Activated naive CD8-positive, alpha-beta T cell treated with anti-CD3 and anti-CD28 coated beads, Interleukin-2, amount 10 ng/mL, durations not matched to agents 7 days and 5 days (primary cell): ENCODE data around the gene UTP25. TPM values are rescaled to one million over a fixed set of nuclear protein-coding genes. Genes with fewer than 3 reads are reported as not detected.
A peak's percentile ranks its signal among the peaks of the same experiment; 100 is the strongest.

Experiments used
- ATAC-seq: fragments of 150-1000 bp; cut with Tn5 transposase; one replicate; pipeline ENCODE4 v1.10.0; 2021; ENCODE audit warnings: low read depth, moderate library complexity
- POLR2A ChIA-PET: fragments of 350-600 bp; sonication (Branson Sonifier 250); formaldehyde crosslinking; loops from one replicate; lab custom pipeline; 2021; ENCODE audit warnings: antibody characterized with exemption; lab: Charles Lee
- DNase-seq: peaks from one replicate; pipeline ENCODE4 v3.0.0; 2021
- H3K27ac Mint-ChIP-seq: one replicate; pipeline ENCODE4 v1.8.0; 2022; ENCODE audit warnings: mild to moderate bottlenecking, mixed read lengths
- H3K27me3 Mint-ChIP-seq: one replicate; pipeline ENCODE4 v1.8.0; 2022; ENCODE audit warnings: mild to moderate bottlenecking, moderate library complexity, mixed read lengths
- H3K36me3 Mint-ChIP-seq: one replicate; pipeline ENCODE4 v1.8.0; 2021; ENCODE audit warnings: mild to moderate bottlenecking, mixed read lengths
- H3K4me1 Mint-ChIP-seq: one replicate; pipeline ENCODE4 v1.8.0; 2021; ENCODE audit warnings: mixed read lengths
- H3K4me3 Mint-ChIP-seq: one replicate; pipeline ENCODE4 v1.8.0; 2022; ENCODE audit warnings: mild to moderate bottlenecking, moderate library complexity, mixed read lengths
- H3K9me3 Mint-ChIP-seq: one replicate; pipeline ENCODE4 v1.8.0; 2021; ENCODE audit warnings: mixed read lengths
- total RNA-seq, 2 experiments: library from RNA; stranded (reverse); gene quantifications; one replicate each; pipeline ENCODE4 v1.2.3, GENCODE V29; 2021

Gene UTP25
- total RNA-seq, 2 experiments from 2014 or later = 7.5 to 7.7 TPM

GRCh38 chr1:209860293-209860881 lies 32.6 kb downstream of the UTP25 start:
- no peak overlapping the region for H3K27ac Mint-ChIP-seq
- H3K36me3 Mint-ChIP-seq = no peaks in the 10 kb centered on the region
- no peaks in the 10 kb centered on the region for H3K9me3 Mint-ChIP-seq
- H3K27me3 Mint-ChIP-seq = peaks cover 22% of the 10 kb centered on the region
- peak; percentile 81 for ATAC-seq
- POLR2A ChIA-PET = no interaction called here
- no peaks in the 10 kb centered on the region for H3K4me1 Mint-ChIP-seq
- peak; percentile 58 for DNase-seq
- no peak overlapping the region for H3K4me3 Mint-ChIP-seq

GRCh38 chr1:209861242-209861641 lies 33.5 kb downstream of the UTP25 start:
- POLR2A ChIA-PET = no interaction called here
- H3K36me3 Mint-ChIP-seq = no peaks in the 10 kb centered on the region
- no peak overlapping the region for H3K4me3 Mint-ChIP-seq
- no peak overlapping the region for H3K27ac Mint-ChIP-seq
- ATAC-seq = no peak
- H3K9me3 Mint-ChIP-seq = no peaks in the 10 kb centered on the region
- H3K27me3 Mint-ChIP-seq = peaks cover 22% of the 10 kb centered on the region
- DNase-seq = no peak
- no peaks in the 10 kb centered on the region for H3K4me1 Mint-ChIP-seq

- no peaks in the 10 kb centered on the region for H3K36me3 Mint-ChIP-seq
- no peak overlapping the region for H3K27ac Mint-ChIP-seq
- POLR2A ChIA-PET = no interaction called here
- H3K27me3 Mint-ChIP-seq = peaks cover 22% of the 10 kb centered on the region
- H3K4me3 Mint-ChIP-seq = no peak overlapping the region
- DNase-seq (no peak), ATAC-seq (no peak)
- no peaks in the 10 kb centered on the region for H3K4me1 Mint-ChIP-seq
- peaks cover 2% of the 10 kb centered on the region for H3K9me3 Mint-ChIP-seq
Measured at GRCh38 chr1:209862391-209863356, 34.9 kb downstream of the UTP25 start.

- POLR2A ChIA-PET = no interaction called here
- DNase-seq (no peak), ATAC-seq (no peak)
- no peaks in the 10 kb centered on the region for H3K36me3 Mint-ChIP-seq
- H3K9me3 Mint-ChIP-seq = peaks cover 2% of the 10 kb centered on the region
- H3K27ac Mint-ChIP-seq = no peak overlapping the region
- H3K4me1 Mint-ChIP-seq = no peaks in the 10 kb centered on the region
- no peak overlapping the region for H3K4me3 Mint-ChIP-seq
- peaks cover 27% of the 10 kb centered on the region for H3K27me3 Mint-ChIP-seq
Measured at GRCh38 chr1:209863766-209864485, 36.2 kb downstream of the UTP25 start.

GRCh38 chr1:209866201-209866600 lies 38.4 kb downstream of the UTP25 start:
- Mint-ChIP-seq H3K36me3 (no peaks in the 10 kb centered on the region), H3K4me3 (no peak overlapping the region), H3K27ac (no peak overlapping the region), H3K27me3 (peaks cover 35% of the 10 kb centered on the region), H3K9me3 (peaks cover 2% of the 10 kb centered on the region), H3K4me1 (no peaks in the 10 kb centered on the region)
- POLR2A ChIA-PET = no interaction called here
- DNase-seq (no peak), ATAC-seq (no peak)

GRCh38 chr1:209869291-209870149 lies 41.7 kb downstream of the UTP25 start:
- H3K4me1 Mint-ChIP-seq = no peaks in the 10 kb centered on the region
- no peak overlapping the region for H3K27ac Mint-ChIP-seq
- peaks cover 2% of the 10 kb centered on the region for H3K9me3 Mint-ChIP-seq
- POLR2A ChIA-PET = no interaction called here
- no peaks in the 10 kb centered on the region for H3K36me3 Mint-ChIP-seq
- no peak for DNase-seq
- peaks cover 30% of the 10 kb centered on the region for H3K27me3 Mint-ChIP-seq
- ATAC-seq = no peak
- no peak overlapping the region for H3K4me3 Mint-ChIP-seq

GRCh38 chr1:209870151-209870831 lies 42.5 kb downstream of the UTP25 start:
- no peaks in the 10 kb centered on the region for H3K4me1 Mint-ChIP-seq
- peaks cover 2% of the 10 kb centered on the region for H3K9me3 Mint-ChIP-seq
- POLR2A ChIA-PET = no interaction called here
- no peak overlapping the region for H3K27ac Mint-ChIP-seq
- ATAC-seq (no peak), DNase-seq (no peak)
- no peaks in the 10 kb centered on the region for H3K36me3 Mint-ChIP-seq
- peaks cover 30% of the 10 kb centered on the region for H3K27me3 Mint-ChIP-seq
- no peak overlapping the region for H3K4me3 Mint-ChIP-seq

GRCh38 chr1:209871006-209871405 lies 43.2 kb downstream of the UTP25 start:
- Mint-ChIP-seq H3K27ac (no peak overlapping the region), H3K27me3 (peaks cover 30% of the 10 kb centered on the region)
- POLR2A ChIA-PET = no interaction called here

GRCh38 chr1:209871430-209871829 lies 43.7 kb downstream of the UTP25 start:
- no peak for DNase-seq
- H3K27ac Mint-ChIP-seq = no peak overlapping the region
- peaks cover 30% of the 10 kb centered on the region for H3K27me3 Mint-ChIP-seq
- no peak overlapping the region for H3K4me3 Mint-ChIP-seq
- H3K36me3 Mint-ChIP-seq = no peaks in the 10 kb centered on the region
- H3K9me3 Mint-ChIP-seq = peaks cover 2% of the 10 kb centered on the region
- no peaks in the 10 kb centered on the region for H3K4me1 Mint-ChIP-seq
- POLR2A ChIA-PET = no interaction called here
- ATAC-seq = no peak

More at GRCh38 chr1:209871006-209871405, 43.2 kb downstream of the UTP25 start:
- H3K4me1 Mint-ChIP-seq = no peaks in the 10 kb centered on the region
- DNase-seq (no peak), ATAC-seq (no peak)
- no peak overlapping the region for H3K4me3 Mint-ChIP-seq
- H3K36me3 Mint-ChIP-seq = no peaks in the 10 kb centered on the region
- H3K9me3 Mint-ChIP-seq = peaks cover 2% of the 10 kb centered on the region

GRCh38 chr1:209873067-209873799 lies 45.5 kb downstream of the UTP25 start:
- Mint-ChIP-seq H3K36me3 (no peaks in the 10 kb centered on the region), H3K27me3 (peaks cover 28% of the 10 kb centered on the region), H3K27ac (no peak overlapping the region), H3K4me3 (no peak overlapping the region), H3K9me3 (no peaks in the 10 kb centered on the region), H3K4me1 (no peaks in the 10 kb centered on the region)
- DNase-seq (no peak), ATAC-seq (no peak)
- POLR2A ChIA-PET = no interaction called here

GRCh38 chr1:209875515-209875914 lies 47.7 kb downstream of the UTP25 start:
- Mint-ChIP-seq H3K9me3 (no peaks in the 10 kb centered on the region), H3K4me3 (no peak overlapping the region), H3K36me3 (no peaks in the 10 kb centered on the region), H3K4me1 (no peaks in the 10 kb centered on the region), H3K27me3 (peaks cover 23% of the 10 kb centered on the region), H3K27ac (no peak overlapping the region)
- DNase-seq (no peak), ATAC-seq (no peak)
- POLR2A ChIA-PET = no interaction called here
